LNCaP clone FGC (cell line): ENCODE results near the gene COL4A2.

Experiments used
- DNase-seq: peaks from one replicate; pipeline ENCODE4 v3.0.0-alpha.2; 2011; ENCODE audit warnings: low read depth
- H3K4me3 ChIP-seq: 2 replicates; pipeline ENCODE4 v1.5.1; 2011; ENCODE audit warnings: mild to moderate bottlenecking, low read depth, low read length, control low read depth
- TF ChIP-seq, protein P1 (sequence below): IDR thresholded peaks from 2 replicates; pipeline ENCODE4 v1.5.1; 2012; ENCODE audit warnings: mild to moderate bottlenecking; ENCODE audit not compliant: control insufficient read depth, insufficient read depth; ENCODE audit errors: extremely low read depth

Gene COL4A2

DNA sequence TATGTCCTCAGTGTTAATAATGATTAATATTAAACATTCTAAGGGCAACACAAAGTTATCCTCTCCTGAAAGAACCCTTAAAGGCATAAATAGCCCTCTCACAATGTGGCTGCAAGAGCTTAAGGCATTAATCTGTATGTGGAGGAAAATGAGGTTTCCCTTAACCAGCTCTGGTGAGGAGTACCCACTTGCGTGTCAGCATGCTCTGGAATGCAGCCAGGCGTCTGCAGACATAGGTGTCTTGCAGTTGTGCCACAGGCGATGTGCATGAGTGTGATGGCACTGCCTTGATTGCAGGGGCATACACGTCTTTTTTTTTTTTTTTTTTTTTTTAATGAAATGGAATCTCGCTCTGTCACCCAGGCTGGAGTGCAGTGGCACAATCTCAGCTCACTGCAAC, 162.5 kb downstream of the COL4A2 start:
- TF ChIP-seq, protein P1, sequence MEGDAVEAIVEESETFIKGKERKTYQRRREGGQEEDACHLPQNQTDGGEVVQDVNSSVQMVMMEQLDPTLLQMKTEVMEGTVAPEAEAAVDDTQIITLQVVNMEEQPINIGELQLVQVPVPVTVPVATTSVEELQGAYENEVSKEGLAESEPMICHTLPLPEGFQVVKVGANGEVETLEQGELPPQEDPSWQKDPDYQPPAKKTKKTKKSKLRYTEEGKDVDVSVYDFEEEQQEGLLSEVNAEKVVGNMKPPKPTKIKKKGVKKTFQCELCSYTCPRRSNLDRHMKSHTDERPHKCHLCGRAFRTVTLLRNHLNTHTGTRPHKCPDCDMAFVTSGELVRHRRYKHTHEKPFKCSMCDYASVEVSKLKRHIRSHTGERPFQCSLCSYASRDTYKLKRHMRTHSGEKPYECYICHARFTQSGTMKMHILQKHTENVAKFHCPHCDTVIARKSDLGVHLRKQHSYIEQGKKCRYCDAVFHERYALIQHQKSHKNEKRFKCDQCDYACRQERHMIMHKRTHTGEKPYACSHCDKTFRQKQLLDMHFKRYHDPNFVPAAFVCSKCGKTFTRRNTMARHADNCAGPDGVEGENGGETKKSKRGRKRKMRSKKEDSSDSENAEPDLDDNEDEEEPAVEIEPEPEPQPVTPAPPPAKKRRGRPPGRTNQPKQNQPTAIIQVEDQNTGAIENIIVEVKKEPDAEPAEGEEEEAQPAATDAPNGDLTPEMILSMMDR, result no peak
- DNase-seq, result no peak
- H3K4me3 ChIP-seq, result no peak overlapping the region

DNA sequence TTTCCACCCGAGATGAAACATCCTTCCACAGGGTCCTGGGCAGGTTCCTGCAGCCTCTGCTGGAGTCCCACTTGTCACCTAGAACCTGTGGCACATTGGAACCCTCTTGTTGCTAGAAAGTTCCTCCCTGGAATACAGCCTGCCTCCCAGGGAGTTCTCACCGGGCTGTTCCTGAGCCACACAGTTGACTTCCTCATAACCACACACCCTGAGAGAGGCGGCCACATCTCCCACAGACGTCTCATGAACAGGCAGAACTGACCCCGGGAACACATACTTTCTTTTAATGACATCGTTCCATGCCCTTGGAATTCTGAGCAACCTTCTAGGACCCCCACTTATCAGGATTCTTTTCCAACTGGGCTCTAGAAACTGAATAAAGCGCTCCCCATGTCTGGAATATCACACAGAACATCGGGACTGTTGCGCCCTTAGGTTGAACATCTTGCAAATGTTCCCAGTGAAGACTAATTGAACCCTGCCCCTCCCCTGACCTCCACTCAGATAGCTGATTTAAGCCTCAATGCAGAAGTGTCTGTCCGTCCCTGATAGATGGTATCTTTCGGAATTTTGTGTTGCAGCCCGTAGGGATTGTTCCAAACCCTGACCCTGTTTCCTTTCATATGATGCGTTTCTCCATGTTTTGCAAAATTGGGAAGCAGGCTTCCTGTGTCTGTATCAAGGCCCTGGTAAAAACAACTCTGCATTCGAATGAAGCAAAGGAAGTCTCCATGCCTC, 163.4 kb downstream of the COL4A2 start:
- TF ChIP-seq, protein P1, result no peak

DNA sequence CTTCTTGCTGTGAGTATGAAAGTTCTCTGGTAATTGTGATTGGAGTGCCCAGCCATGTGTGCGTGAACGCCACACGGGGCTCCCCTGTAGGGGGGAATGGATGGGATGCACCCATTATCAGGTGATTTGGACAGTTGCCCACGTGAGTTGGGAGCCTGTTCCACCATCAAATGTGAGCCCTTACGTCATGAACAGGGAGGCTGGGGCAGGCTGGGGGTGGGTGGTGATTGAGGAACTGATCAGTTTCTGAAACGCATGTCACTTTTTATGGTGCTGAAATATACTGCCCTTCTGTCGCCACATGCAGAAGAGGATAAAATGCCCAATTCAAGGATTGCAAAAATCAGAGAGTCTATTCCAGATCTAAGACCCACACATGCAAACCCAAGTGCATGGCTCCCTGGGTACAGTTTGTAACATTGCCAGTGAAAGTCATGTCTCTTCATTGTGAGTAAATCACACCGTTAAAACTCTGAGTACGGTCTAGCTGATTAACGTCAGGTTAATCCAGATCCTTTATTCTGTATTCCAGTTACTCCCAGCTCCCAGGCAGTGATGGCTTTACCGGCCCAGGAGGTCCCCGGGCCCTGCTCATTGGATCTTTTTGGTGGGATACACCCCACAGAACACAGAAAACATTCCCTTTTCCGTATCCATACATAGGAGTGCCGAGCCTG, 164.2 kb downstream of the COL4A2 start:
- no peak overlapping the region for H3K4me3 ChIP-seq
- TF ChIP-seq, protein P1, result no peak
- DNase-seq, result no peak

More for the DNA sequence above, 163.4 kb downstream of the COL4A2 start:
- H3K4me3 ChIP-seq, result no peak overlapping the region
- no peak for DNase-seq

DNA sequence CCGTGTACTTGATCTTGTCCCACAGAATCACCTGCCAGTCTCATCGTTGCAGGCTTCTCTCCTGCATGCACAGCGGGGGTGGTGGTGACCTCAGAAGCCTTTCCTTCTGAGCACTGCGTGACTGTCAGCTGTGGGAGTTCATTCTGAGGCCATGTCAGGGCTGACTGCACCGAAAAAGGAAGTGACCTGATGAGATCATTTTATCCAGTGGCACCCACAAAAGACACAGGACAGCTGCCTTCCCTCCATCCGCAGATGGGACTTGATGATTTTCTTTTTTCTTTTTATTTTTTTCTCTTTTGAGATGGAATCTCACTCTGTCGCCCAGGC, 164.7 kb downstream of the COL4A2 start:
- DNase-seq, result no peak
- TF ChIP-seq, protein P1, result no peak
- H3K4me3 ChIP-seq, result no peak overlapping the region

DNA sequence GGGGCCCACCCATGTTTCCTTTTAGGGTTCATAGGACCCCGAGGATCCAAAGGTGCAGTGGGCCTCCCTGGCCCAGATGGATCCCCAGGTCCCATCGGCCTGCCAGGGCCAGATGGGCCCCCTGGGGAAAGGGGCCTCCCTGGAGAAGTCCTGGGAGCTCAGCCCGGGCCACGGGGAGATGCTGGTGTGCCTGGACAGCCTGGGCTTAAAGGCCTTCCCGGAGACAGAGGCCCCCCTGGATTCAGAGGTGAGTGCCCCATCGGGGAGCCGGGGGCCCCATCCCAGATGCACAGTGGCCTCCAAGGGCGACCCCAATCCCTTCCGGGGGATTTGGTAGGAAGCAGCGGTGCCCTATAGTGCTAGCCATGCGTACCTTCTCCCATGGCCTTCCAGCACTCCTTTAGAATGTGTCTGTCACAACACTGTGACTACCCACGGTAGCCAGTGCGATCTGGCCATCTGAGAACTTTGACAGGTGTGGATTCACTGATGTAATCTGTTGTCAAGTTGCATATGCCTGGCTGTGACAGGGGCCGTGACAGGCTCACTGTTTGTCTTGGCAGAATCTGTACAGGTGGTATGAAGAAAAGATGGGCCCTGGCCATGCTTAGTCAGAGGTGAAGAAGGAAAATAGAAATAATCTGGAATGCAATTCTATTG, 165.9 kb downstream of the COL4A2 start:
- TF ChIP-seq, protein P1, result no peak
- DNase-seq, result no peak
- no peak overlapping the region for H3K4me3 ChIP-seq

DNA sequence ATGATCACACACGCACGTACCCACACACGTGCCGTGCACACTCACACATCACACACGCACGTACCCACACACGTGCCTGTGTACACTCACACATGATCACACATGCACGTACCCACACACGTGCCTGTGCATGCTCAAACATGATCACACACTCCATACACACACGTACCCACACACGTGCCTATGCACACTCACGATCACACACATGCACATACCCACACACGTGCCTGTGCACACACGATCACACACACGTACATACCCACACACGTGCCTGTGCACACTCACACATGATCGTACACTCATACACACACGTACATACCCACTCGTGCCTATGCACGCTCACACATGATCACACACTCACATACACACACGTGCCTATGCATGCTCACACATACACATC, 167.6 kb downstream of the COL4A2 start:
- TF ChIP-seq, protein P1, result no peak
- no peak overlapping the region for H3K4me3 ChIP-seq
- no peak for DNase-seq

DNA sequence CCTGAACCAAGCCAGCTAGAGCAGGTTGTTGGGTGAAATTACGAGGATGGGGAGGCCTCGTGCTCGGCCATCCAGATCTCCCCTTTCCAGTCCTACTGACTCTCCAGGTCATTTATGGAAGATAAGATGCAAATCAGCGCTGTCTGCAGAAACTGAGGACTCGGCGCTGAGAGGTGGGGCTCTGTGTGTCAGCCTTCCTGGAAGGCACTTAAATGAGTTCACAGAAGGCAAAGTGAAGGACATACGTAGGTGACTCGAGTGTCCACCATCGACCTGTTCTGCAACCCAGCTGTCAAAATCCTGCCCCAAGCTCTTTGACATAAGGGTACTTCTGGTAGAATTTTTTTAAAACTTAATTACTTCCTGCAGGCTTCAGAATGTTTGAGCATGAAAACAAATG, 168.0 kb downstream of the COL4A2 start:
- no peak for DNase-seq
- TF ChIP-seq, protein P1, result no peak
- no peak overlapping the region for H3K4me3 ChIP-seq
